Gastrocnemius medialis (tissue), 4 donors: ENCODE data around the gene SSTR3. TPM values are rescaled to one million over a fixed set of nuclear protein-coding genes. Genes with fewer than 3 reads are reported as not detected.

Experiments
- ATAC-seq, 2 donors: fragments of 150-250 bp; one replicate each; pipeline ENCODE4 v1.9.1; 2016
- DNase-seq, 2 donors: peaks; one replicate each; pipeline ENCODE4 v3.0.0-alpha.2; 2019
- H3K27ac ChIP-seq, 4 donors: fragments of 200-600 bp; sonication (generic); 1 replicate in 1 of 4; 2 replicates in 3 of 4; pipeline ENCODE4 v1.5.1; 2016 to 2018; ENCODE audit warnings: mild to moderate bottlenecking in 2 of 4, moderate library complexity in 1 of 4
- H3K27me3 ChIP-seq, 3 donors: fragments of 200-600 bp; sonication (generic) in 2 of 3; 1 replicate in 1 of 3; 2 replicates in 2 of 3; pipeline versions ENCODE4 v1.5.1 to v1.6.0; 2016 to 2019; ENCODE audit warnings: mild to moderate bottlenecking in 1 of 3, moderate library complexity in 1 of 3
- H3K36me3 ChIP-seq, 2 donors: fragments of 200-600 bp; sonication (generic) in 1 of 2; one replicate each; pipeline ENCODE4 v1.5.1; 2017 to 2018
- H3K4me1 ChIP-seq, 2 donors: fragments of 200-600 bp; sonication (generic) in 1 of 2; one replicate each; pipeline ENCODE4 v1.5.1; 2016 to 2017; ENCODE audit warnings: mild to moderate bottlenecking in 2 of 2
- H3K4me3 ChIP-seq, 4 donors: fragments of 200-600 bp; sonication (generic) in 3 of 4; 1 replicate in 1 of 4; 2 replicates in 3 of 4; pipeline ENCODE4 v1.5.1; 2016 to 2019; ENCODE audit warnings: mild to moderate bottlenecking in 2 of 4
- H3K9me3 ChIP-seq, 3 donors: fragments of 200-600 bp; sonication (generic) in 2 of 3; 1 replicate in 1 of 3; 2 replicates in 2 of 3; pipeline ENCODE4 v1.5.1; 2016 to 2019
- CTCF ChIP-seq, 5 experiments: fragments of 450-650 bp in 3 of 5; fragments of 200-600 bp in 2 of 5; sonication (generic) in 2 of 5; IDR thresholded peaks in 4 of 5; conservative IDR thresholded peaks in 1 of 5; 1 replicate in 4 of 5; 2 replicates in 1 of 5; pipeline ENCODE4 v1.5.1; 2016 to 2019; ENCODE audit warnings: antibody characterized with exemption in 5 of 5, mild to moderate bottlenecking in 3 of 5, moderate library complexity in 3 of 5
- POLR2A ChIP-seq, 2 donors: fragments of 450-650 bp; IDR thresholded peaks; one replicate each; pipeline ENCODE4 v1.6.1; 2017; ENCODE audit warnings: antibody characterized with exemption in 2 of 2, mild to moderate bottlenecking in 2 of 2, moderate library complexity in 2 of 2
- in situ Hi-C, 4 donors: fragments of 200-750 bp; cut with MboI; loops; one replicate each; pipeline versions ENCODE4 v1.15.0 to v1.8.0; 2017; ENCODE audit warnings: low sequenced_read_pairs in 4 of 4
- intact Hi-C: fragments of 100-400 bp; cut with DNase I; formaldehyde crosslinking; loops from one replicate; pipeline ENCODE4 v1.15.1; 2023; ENCODE audit warnings: low total_unique reads
- total RNA-seq, 4 donors: library from RNA; depleted of rRNA; stranded (reverse); fragments of >200 nt; gene quantifications; one replicate each; pipeline versions ENCODE4 v1.1.0 to v1.2.3, GENCODE V29; 2016

SSTR3 gene
- total RNA-seq, 4 donors from 2014 or later = not detected

GRCh38 chr22:37248251-37248650, 36.0 kb upstream of the SSTR3 start:
- H3K36me3 ChIP-seq = no peaks in the 10 kb centered on the region
- TF ChIP-seq POLR2A (IDR thresholded peaks at IDR 0.05) = no peak
- TF ChIP-seq CTCF (IDR thresholded peaks at IDR 0.05 in 4 of 5, conservative IDR thresholded peaks at IDR 0.05 in 1 of 5) = no peak
- H3K9me3 ChIP-seq = no peaks in the 10 kb centered on the region
- H3K4me3 ChIP-seq = no peak overlapping the region
- in situ Hi-C loops = no loop called here
- no peak overlapping the region for H3K27ac ChIP-seq
- H3K27me3 ChIP-seq = peaks cover 12 to 21% (median 13%) of the 10 kb centered on the region in 3 donors
- ATAC-seq (no peak), DNase-seq (no peak)
- intact Hi-C loops = no loop called here
- no peaks in the 10 kb centered on the region for H3K4me1 ChIP-seq

- Histone ChIP-seq H3K36me3 (no peaks in the 10 kb centered on the region), H3K4me1 (no peaks in the 10 kb centered on the region), H3K27me3 (peaks cover 14 to 32% (median 21%) of the 10 kb centered on the region in 3 donors), H3K9me3 (no peaks in the 10 kb centered on the region), H3K4me3 (no peak overlapping the region), H3K27ac (no peak overlapping the region)
- intact Hi-C loops (no loop called here), in situ Hi-C loops (no loop called here)
- ATAC-seq (no peak), DNase-seq (no peak)
- TF ChIP-seq POLR2A (IDR thresholded peaks at IDR 0.05) (no peak), CTCF (IDR thresholded peaks at IDR 0.05 in 4 of 5, conservative IDR thresholded peaks at IDR 0.05 in 1 of 5) (no peak)
Observed at GRCh38 chr22:37245740-37246139, 33.5 kb upstream of the SSTR3 start.

GRCh38 chr22:37244922-37245722, 32.8 kb upstream of the SSTR3 start:
- no peak for DNase-seq
- no peak for ATAC-seq
- Histone ChIP-seq H3K4me3 (no peak overlapping the region), H3K4me1 (no peaks in the 10 kb centered on the region), H3K27me3 (peaks cover 14 to 36% (median 20%) of the 10 kb centered on the region in 3 donors), H3K27ac (no peak overlapping the region), H3K36me3 (no peaks in the 10 kb centered on the region), H3K9me3 (no peaks in the 10 kb centered on the region)
- TF ChIP-seq POLR2A (IDR thresholded peaks at IDR 0.05) (no peak), CTCF (IDR thresholded peaks at IDR 0.05 in 4 of 5, conservative IDR thresholded peaks at IDR 0.05 in 1 of 5) (no peak)
- in situ Hi-C loops = no loop called here
- intact Hi-C loops = no loop called here

GRCh38 chr22:37244114-37244921, 32.0 kb upstream of the SSTR3 start, which contains the start of gene RAC2:
TSS of gene RAC2 (minus strand) at chr22:37244269. CDS start at chr22:37244148, 121 bp downstream.
- H3K27ac ChIP-seq = no peak within 1 kb of the TSS
- no peaks in the 10 kb centered on the region for H3K4me1 ChIP-seq
- in situ Hi-C loops (no loop called here), intact Hi-C loops (no loop called here)
- ATAC-seq (no peak), DNase-seq (peak; percentile 22 to 41)
- peaks cover 14 to 39% (median 23%) of the 10 kb centered on the region in 3 donors for H3K27me3 ChIP-seq
- H3K36me3 ChIP-seq = no peaks in the 10 kb centered on the region
- H3K9me3 ChIP-seq = no peaks in the 10 kb centered on the region
- TF ChIP-seq CTCF (IDR thresholded peaks at IDR 0.05 in 4 of 5, conservative IDR thresholded peaks at IDR 0.05 in 1 of 5) (no peak), POLR2A (IDR thresholded peaks at IDR 0.05) (no peak)
- peak within 1 kb of the TSS in 1 of 4 donors; percentile 30 for H3K4me3 ChIP-seq
